Loucy (cell line): ENCODE results near the gene MPO.

ENCODE experiments used
- CTCF ChIP-seq: fragments of 200-600 bp; sonication (generic); conservative IDR thresholded peaks from 2 replicates; pipeline ENCODE4 v1.5.1; 2014; ENCODE audit warnings: mild to moderate bottlenecking, antibody characterized with exemption, low read length
- EZH2phosphoT487 ChIP-seq: fragments of 200-600 bp; IDR thresholded peaks from 2 replicates; pipeline ENCODE4 v1.6.1; 2018; ENCODE audit warnings: antibody characterized with exemption, mild to moderate bottlenecking, moderate library complexity, borderline replicate concordance

GRCh38 chr17:58310511-58311428 lies 30.0 kb upstream of the MPO start:
- TF ChIP-seq CTCF, result no peak
- no peak for TF ChIP-seq EZH2phosphoT487
